Hippocampal formation (tissue), 2 donors: ENCODE data around the gene SLC45A3.

ENCODE experiments used
- DNase-seq, 2 donors: peaks; one replicate each; lab custom pipeline; 2025; lab: John Stamatoyannopoulos, UW

SLC45A3 gene

GRCh38 chr1:205610036-205610435 is 70.3 kb downstream of the SLC45A3 start:
- DNase-seq: no peak
